Thoracic aorta (tissue), 2 donors: ENCODE measurements around the gene MT1A. TPM values are rescaled to one million over a fixed set of nuclear protein-coding genes. Genes with fewer than 3 reads are reported as not detected.
"Not testable (repeated sequence)": the region's sequence is repeated elsewhere in the genome, so short reads cannot be mapped to it uniquely, and the experiment has no call there.

Source experiments
- ATAC-seq: fragments of 150-250 bp; one replicate; pipeline ENCODE4 v1.8.0; 2017; ENCODE audit warnings: low read depth; ENCODE audit not compliant: insufficient number of reproducible peaks, low FRiP score
- DNase-seq: peaks from one replicate; pipeline ENCODE4 v3.0.0-alpha.2; 2020; ENCODE audit warnings: low spot score
- H3K27ac ChIP-seq, 2 donors: fragments of 200-600 bp; sonication (generic); 1 replicate in 1 of 2; 2 replicates in 1 of 2; pipeline ENCODE4 v1.5.1; 2016; ENCODE audit warnings: mild to moderate bottlenecking in 2 of 2, moderate library complexity in 2 of 2
- H3K27me3 ChIP-seq: fragments of 200-600 bp; sonication (generic); replicated peaks from 2 replicates; pipeline ENCODE4 v1.6.0; 2016; ENCODE audit warnings: mild to moderate bottlenecking; ENCODE audit not compliant: insufficient read depth
- H3K36me3 ChIP-seq: fragments of 200-600 bp; sonication (generic); one replicate; pipeline ENCODE4 v1.5.1; 2016
- H3K4me1 ChIP-seq, 2 donors: fragments of 200-600 bp; sonication (generic); 1 replicate in 1 of 2; 2 replicates in 1 of 2; pipeline versions ENCODE4 v1.5.1 to v1.6.0; 2016; ENCODE audit warnings: low read depth in 2 of 2, mild to moderate bottlenecking in 1 of 2; ENCODE audit not compliant: control insufficient read depth in 1 of 2
- H3K4me3 ChIP-seq: fragments of 200-600 bp; sonication (generic); 2 replicates; pipeline ENCODE4 v1.5.1; 2016; ENCODE audit warnings: mild to moderate bottlenecking
- H3K9me3 ChIP-seq: fragments of 200-600 bp; sonication (generic); 2 replicates; pipeline ENCODE4 v1.5.1; 2016
- total RNA-seq, 2 donors: library from RNA; depleted of rRNA; stranded (reverse); fragments of >200 nt; gene quantifications; one replicate each; pipeline versions ENCODE4 v1.1.0 to v1.2.3, GENCODE V29; 2016
- TF ChIP-seq, protein P1 (sequence below): fragments of 200-600 bp; sonication (generic); IDR thresholded peaks from one replicate; pipeline ENCODE4 v1.5.1; 2019; ENCODE audit warnings: antibody characterized with exemption

MT1A gene
- total RNA-seq, 2 donors from 2014 or later: 6.5 to 168 TPM

DNA sequence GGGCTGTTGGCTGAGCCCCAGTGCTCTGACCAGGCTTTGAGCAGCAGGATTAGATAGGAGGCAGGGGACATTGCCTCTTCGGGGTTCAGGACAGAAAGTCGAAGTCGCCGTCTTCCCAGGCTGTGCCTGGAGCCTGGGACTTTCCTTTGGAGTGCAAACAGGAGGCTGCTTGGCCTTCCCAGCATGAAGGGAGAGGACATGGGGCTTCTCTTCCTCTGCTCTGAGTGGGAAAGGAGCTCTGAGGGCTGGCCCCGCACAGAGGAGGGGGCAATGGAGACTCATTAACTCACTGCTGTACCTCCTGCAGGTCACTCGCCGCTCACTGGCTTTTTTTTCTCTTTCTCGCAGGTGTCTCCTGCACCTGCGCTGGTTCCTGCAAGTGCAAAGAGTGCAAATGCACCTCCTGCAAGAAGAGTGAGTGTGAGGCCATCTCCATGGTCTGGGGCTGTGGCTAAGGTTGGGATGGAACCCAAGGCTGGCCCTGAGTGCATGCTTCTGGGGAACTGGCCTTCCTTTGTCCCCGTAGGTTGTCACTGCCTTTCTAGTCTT lies 19.9 kb downstream of the MT1A start:
- ATAC-seq (no peak), DNase-seq (no peak)
- peaks cover 14 to 16% of the 10 kb centered on the region in 2 donors for H3K4me1 ChIP-seq
- TF ChIP-seq, protein P1, sequence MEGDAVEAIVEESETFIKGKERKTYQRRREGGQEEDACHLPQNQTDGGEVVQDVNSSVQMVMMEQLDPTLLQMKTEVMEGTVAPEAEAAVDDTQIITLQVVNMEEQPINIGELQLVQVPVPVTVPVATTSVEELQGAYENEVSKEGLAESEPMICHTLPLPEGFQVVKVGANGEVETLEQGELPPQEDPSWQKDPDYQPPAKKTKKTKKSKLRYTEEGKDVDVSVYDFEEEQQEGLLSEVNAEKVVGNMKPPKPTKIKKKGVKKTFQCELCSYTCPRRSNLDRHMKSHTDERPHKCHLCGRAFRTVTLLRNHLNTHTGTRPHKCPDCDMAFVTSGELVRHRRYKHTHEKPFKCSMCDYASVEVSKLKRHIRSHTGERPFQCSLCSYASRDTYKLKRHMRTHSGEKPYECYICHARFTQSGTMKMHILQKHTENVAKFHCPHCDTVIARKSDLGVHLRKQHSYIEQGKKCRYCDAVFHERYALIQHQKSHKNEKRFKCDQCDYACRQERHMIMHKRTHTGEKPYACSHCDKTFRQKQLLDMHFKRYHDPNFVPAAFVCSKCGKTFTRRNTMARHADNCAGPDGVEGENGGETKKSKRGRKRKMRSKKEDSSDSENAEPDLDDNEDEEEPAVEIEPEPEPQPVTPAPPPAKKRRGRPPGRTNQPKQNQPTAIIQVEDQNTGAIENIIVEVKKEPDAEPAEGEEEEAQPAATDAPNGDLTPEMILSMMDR: no peak
- H3K36me3 ChIP-seq: no peaks in the 10 kb centered on the region
- no peaks in the 10 kb centered on the region for H3K9me3 ChIP-seq
- no peak overlapping the region for H3K27ac ChIP-seq
- H3K4me3 ChIP-seq: peak overlapping the region; percentile 73
- H3K27me3 ChIP-seq: no peaks in the 10 kb centered on the region

DNA sequence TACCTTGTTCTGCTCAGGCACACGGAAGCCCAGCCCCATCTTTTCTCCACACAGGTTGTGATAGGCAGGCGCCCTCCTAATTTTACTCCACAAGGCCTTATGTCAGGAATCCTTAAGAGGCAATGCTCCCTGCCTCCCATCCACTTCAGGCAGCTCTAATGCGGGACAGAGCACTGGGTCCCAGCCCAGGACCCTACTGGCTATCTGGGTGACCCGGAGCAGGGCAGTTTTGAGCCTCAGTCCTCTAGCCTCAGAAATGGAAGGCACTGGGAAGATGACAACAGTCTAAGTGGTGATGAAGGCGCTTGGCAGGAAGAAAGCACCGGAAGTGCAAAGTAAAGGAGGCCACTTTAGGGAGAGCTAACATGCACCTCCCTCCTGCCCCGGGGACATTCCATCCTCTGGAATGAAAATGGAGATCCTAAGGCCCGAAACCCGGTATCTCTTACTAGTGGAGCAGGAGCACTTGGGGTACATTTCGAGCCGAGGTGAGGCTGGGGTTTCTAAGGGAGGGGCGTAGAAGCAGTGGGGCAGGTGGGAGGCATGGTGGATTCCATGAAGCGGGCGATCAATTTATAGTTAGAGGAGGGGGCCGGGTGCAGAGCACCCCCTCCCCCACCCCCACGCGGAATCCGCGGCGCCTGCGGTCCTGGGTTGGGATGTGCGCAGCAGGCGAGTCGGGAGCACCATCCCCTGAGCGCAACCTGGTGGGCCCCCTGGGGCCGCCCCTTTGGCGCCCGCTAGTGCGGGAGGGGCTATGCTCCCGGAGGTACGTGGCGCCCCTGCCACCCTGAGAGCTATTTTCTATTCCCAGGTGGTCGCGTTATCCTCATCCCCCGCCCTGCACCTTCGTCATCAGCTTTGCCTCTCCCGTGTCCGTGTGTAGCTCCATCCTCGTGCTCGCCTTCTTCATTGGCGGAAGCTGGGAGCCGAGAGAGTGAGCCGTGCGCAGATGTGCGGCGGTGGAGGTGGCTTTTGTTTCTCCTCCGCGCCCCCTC lies 24.2 kb downstream of the MT1A start:
- Histone ChIP-seq H3K4me1 (peaks cover 10 to 18% of the 10 kb centered on the region in 2 donors), H3K27me3 (no peaks in the 10 kb centered on the region), H3K9me3 (no peaks in the 10 kb centered on the region), H3K36me3 (no peaks in the 10 kb centered on the region), H3K4me3 (peak overlapping the region; percentile 21), H3K27ac (no peak overlapping the region)
- TF ChIP-seq, protein P1: no peak
- no peak for DNase-seq
- ATAC-seq: no peak

DNA sequence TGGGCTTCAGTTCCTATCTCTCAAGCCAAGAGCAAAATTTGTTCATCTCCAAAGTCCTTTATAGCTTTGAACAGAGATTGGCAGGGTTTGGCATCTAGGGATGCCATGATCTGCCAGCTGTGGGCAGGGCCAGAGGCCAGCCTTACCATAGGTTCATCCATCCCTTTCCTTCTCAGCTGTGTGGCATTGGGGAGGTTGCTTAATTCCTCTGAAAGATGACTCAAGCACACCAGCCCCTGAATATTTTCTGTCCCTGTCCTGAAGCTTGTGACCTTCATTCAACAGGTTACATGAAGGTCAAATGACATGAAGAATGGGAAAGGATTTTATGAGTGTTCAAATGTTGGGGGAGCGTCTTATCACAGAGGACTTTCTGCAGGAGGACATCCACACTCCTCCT lies 26.0 kb downstream of the MT1A start:
- peaks cover 6 to 18% of the 10 kb centered on the region in 2 donors for H3K4me1 ChIP-seq
- ATAC-seq (no peak), DNase-seq (no peak)
- peaks cover 8% of the 10 kb centered on the region for H3K27me3 ChIP-seq
- no peak overlapping the region for H3K4me3 ChIP-seq
- no peaks in the 10 kb centered on the region for H3K36me3 ChIP-seq
- no peaks in the 10 kb centered on the region for H3K9me3 ChIP-seq
- no peak overlapping the region for H3K27ac ChIP-seq
- TF ChIP-seq, protein P1: no peak

DNA sequence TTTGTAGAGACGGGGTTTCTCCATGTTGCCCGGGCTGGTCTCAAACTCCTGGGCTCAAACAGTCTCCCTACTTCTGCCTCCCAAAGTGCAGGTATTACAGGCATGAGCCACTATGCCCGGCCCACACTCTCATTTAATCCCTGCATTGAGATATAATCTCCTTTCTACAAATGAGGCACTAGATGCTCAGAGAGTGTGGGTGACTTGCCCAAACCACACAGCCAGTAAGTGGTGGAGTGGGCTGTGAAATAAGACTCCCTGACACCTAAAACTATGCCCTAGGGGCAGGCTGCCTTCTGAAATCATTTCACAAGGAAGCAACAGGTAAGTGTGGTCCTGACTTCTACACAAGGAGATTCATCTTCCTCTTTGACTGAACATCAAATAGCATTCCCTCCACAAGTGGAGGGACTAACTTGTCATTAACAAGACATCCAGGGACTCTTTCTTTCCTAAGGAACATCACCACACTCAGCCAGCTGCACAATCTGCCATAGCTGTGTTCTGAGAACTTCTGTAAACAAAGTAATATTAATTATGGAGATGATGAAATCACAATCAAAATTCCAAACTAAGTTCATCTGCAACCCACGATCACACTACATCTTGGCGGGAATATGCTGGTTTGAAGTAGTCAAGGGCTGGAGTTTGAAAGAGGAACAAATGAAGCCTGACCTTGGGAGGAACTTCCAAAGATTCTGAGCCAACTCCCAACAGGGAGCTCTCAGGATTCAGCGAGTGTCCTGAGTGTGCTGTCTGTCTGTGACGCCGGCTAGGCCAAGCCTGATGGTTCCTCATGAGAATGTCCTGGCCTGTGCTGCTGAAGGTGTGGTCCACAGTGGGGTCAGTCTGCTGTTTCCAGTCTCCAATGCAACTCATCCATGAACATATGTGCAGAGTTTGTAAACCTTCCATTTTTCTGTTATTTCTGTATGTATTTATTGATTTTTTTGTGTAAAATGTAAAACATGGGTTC lies 27.1 kb downstream of the MT1A start:
- H3K9me3 ChIP-seq, H3K27ac ChIP-seq, ATAC-seq, DNase-seq, H3K4me3 ChIP-seq, H3K36me3 ChIP-seq: not testable (repeated sequence)
- peaks cover 13% of the 10 kb centered on the region for H3K27me3 ChIP-seq
- H3K4me1 ChIP-seq: peaks cover 6 to 22% of the 10 kb centered on the region in 2 donors
